Keratinocyte (primary cell): Measurements from ENCODE around the gene RAB3IL1. TPM values are rescaled to one million over a fixed set of nuclear protein-coding genes. Genes with fewer than 3 reads are reported as not detected.
"Not testable (repeated sequence)": the region's sequence is repeated elsewhere in the genome, so short reads cannot be mapped to it uniquely, and the experiment has no call there.

Experiments used
- DNase-seq: peaks from one replicate; pipeline ENCODE4 v3.0.0-alpha.2; 2011; ENCODE audit warnings: low read depth, missing footprints, low spot score
- FAIRE-seq: peaks from 2 replicates; lab custom pipeline; 2011; peaks lifted over from hg19 to GRCh38; lab: Jason Lieb, UNC
- H2AFZ ChIP-seq: 2 replicates; pipeline ENCODE4 v1.6.0; 2012; ENCODE audit warnings: low read length, control low read depth, inconsistent platforms; ENCODE audit not compliant: control insufficient read depth
- H3K27ac ChIP-seq: 2 replicates; pipeline ENCODE4 v1.5.1; 2011; ENCODE audit warnings: low read length; ENCODE audit not compliant: control insufficient read depth, insufficient read depth
- H3K27me3 ChIP-seq: 3 replicates; pipeline ENCODE4 v1.6.0; 2011; ENCODE audit warnings: low read length; ENCODE audit not compliant: control insufficient read depth, insufficient read depth; ENCODE audit errors: extremely low read depth
- H3K36me3 ChIP-seq, 2 experiments: 2 replicates in 1 of 2; 3 replicates in 1 of 2; pipeline ENCODE4 v1.5.1; 2011; ENCODE audit warnings: low read length in 2 of 2, mild to moderate bottlenecking in 1 of 2; ENCODE audit not compliant: control insufficient read depth in 2 of 2, insufficient read depth in 2 of 2; ENCODE audit errors: extremely low read depth in 1 of 2
- H3K4me1 ChIP-seq: 3 replicates; pipeline ENCODE4 v1.5.1; 2011; ENCODE audit warnings: low read length; ENCODE audit not compliant: control insufficient read depth, insufficient read depth; ENCODE audit errors: extremely low read depth
- H3K4me2 ChIP-seq: 3 replicates; pipeline ENCODE4 v1.6.0; 2011; ENCODE audit warnings: low read depth, low read length; ENCODE audit not compliant: control insufficient read depth, insufficient read depth; ENCODE audit errors: extremely low read depth
- H3K4me3 ChIP-seq, 3 experiments: fragments of 200-600 bp in 1 of 3; sonication (generic) in 1 of 3; 2 replicates in 2 of 3; 3 replicates in 1 of 3; pipeline ENCODE4 v1.5.1; 2011 to 2016; ENCODE audit warnings: low read length in 3 of 3, mild to moderate bottlenecking in 3 of 3, control low read depth in 2 of 3, inconsistent platforms in 1 of 3, low read depth in 1 of 3, mixed read lengths in 1 of 3, mixed run types in 1 of 3, moderate library complexity in 1 of 3; ENCODE audit not compliant: control insufficient read depth in 2 of 3, insufficient read depth in 2 of 3; ENCODE audit errors: extremely low read depth in 1 of 3
- H3K79me2 ChIP-seq: 2 replicates; pipeline ENCODE4 v1.6.0; 2012; ENCODE audit warnings: low read length; ENCODE audit not compliant: control insufficient read depth, insufficient read depth
- H3K9ac ChIP-seq: 3 replicates; pipeline ENCODE4 v1.6.0; 2011; ENCODE audit warnings: low read length; ENCODE audit not compliant: control insufficient read depth, insufficient read depth; ENCODE audit errors: extremely low read depth
- H3K9me1 ChIP-seq: 3 replicates; pipeline ENCODE4 v1.6.0; 2011; ENCODE audit warnings: low read length; ENCODE audit not compliant: control insufficient read depth, insufficient read depth; ENCODE audit errors: extremely low read depth
- H3K9me3 ChIP-seq: 2 replicates; pipeline ENCODE4 v1.5.1; 2012; ENCODE audit warnings: low read depth, low read length; ENCODE audit not compliant: control insufficient read depth
- H4K20me1 ChIP-seq: 3 replicates; pipeline ENCODE4 v1.6.0; 2011; ENCODE audit warnings: low read length; ENCODE audit not compliant: control insufficient read depth, insufficient read depth; ENCODE audit errors: extremely low read depth
- CTCF ChIP-seq, 3 experiments: IDR thresholded peaks in 1 of 3; conservative IDR thresholded peaks in 1 of 3; optimal IDR thresholded peaks in 1 of 3; 2 replicates in 2 of 3; 3 replicates in 1 of 3; pipeline versions ENCODE3 to v1.5.1; 2011; ENCODE audit warnings: low read length in 3 of 3, mild to moderate bottlenecking in 3 of 3, moderate library complexity in 2 of 3, control low read depth in 1 of 3, inconsistent platforms in 1 of 3; ENCODE audit not compliant: insufficient read depth in 2 of 3; ENCODE audit errors: extremely low read depth in 1 of 3
- EZH2 ChIP-seq: IDR thresholded peaks from one replicate; pipeline ENCODE4 v1.6.1; 2012; ENCODE audit warnings: inconsistent platforms, mild to moderate bottlenecking, low read length, moderate library complexity
- dilution Hi-C: fragments of 300-500 bp; cut with MboI; formaldehyde crosslinking; loops from one replicate; pipeline ENCODE4 v1.7.0; 2020; ENCODE audit warnings: low sequenced_read_pairs; ENCODE audit not compliant: extremely low pct_ligation_motif_present
- polyA plus RNA-seq, 5 experiments: library from polyadenylated mRNA; depleted of rRNA in 3 of 5; stranded (reverse) in 3 of 5; stranded (forward) in 1 of 5; unstranded in 1 of 5; fragments of >200 nt; gene quantifications; 1 replicate in 1 of 5; 2 replicates in 3 of 5; 3 replicates in 1 of 5; pipeline versions ENCODE4 v1.2.1 to v1.2.3, GENCODE V29; 2011 to 2012; ENCODE audit warnings: missing spikeins in 2 of 5, low read depth in 1 of 5, low replicate concordance in 1 of 5

RAB3IL1 gene
- polyA plus RNA-seq, 1 donor (not counting 4 experiments of a cell fraction or from before 2014, with no cell fraction given), result 0.31 TPM

GRCh38 chr11:61883327-61883726 lies 34.0 kb downstream of the RAB3IL1 start:
- Histone ChIP-seq H3K27me3 (peaks cover 3% of the 10 kb centered on the region), H3K4me1 (peaks cover 2% of the 10 kb centered on the region), H3K9ac (no peak overlapping the region), H3K27ac (no peak overlapping the region), H3K4me2 (no peak overlapping the region), H3K9me1 (no peaks in the 10 kb centered on the region), H3K4me3 (no peak overlapping the region), H4K20me1 (no peaks in the 10 kb centered on the region), H2AFZ (no peak overlapping the region), H3K36me3 (peaks cover 0 to 7% of the 10 kb centered on the region in 2 experiments), H3K9me3 (peaks cover 4% of the 10 kb centered on the region), H3K79me2 (no peaks in the 10 kb centered on the region)
- FAIRE-seq (no peak), DNase-seq (no peak)
- no peak for TF ChIP-seq CTCF (optimal IDR thresholded peaks at IDR 0.05 in 1 of 3, IDR thresholded peaks at IDR 0.05 in 1 of 3, conservative IDR thresholded peaks at IDR 0.05 in 1 of 3; ENCODE audit: extremely low read depth in 1 of 3, insufficient read depth in 2 of 3, low read length in 3 of 3)
- TF ChIP-seq EZH2, result no peak
- dilution Hi-C loops, result no loop called here

GRCh38 chr11:61882879-61883278 lies 34.5 kb downstream of the RAB3IL1 start:
- Histone ChIP-seq H3K27me3 (peaks cover 3% of the 10 kb centered on the region), H3K4me1 (no peaks in the 10 kb centered on the region), H3K9me3 (peaks cover 4% of the 10 kb centered on the region), H3K79me2 (no peaks in the 10 kb centered on the region), H3K4me2 (no peak overlapping the region), H3K9ac (no peak overlapping the region), H3K36me3 (peaks cover 0 to 9% of the 10 kb centered on the region in 2 experiments), H3K4me3 (no peak overlapping the region), H4K20me1 (no peaks in the 10 kb centered on the region), H3K27ac (no peak overlapping the region), H3K9me1 (no peaks in the 10 kb centered on the region), H2AFZ (no peak overlapping the region)
- no peak for FAIRE-seq
- dilution Hi-C loops, result no loop called here
- no peak for TF ChIP-seq EZH2
- DNase-seq, result no peak

- H3K27me3 ChIP-seq, H3K4me2 ChIP-seq, H2AFZ ChIP-seq, DNase-seq, H3K79me2 ChIP-seq, H4K20me1 ChIP-seq, H3K4me1 ChIP-seq, H3K27ac ChIP-seq, H3K9me3 ChIP-seq, dilution Hi-C loops, H3K36me3 ChIP-seq, FAIRE-seq, H3K9me1 ChIP-seq, H3K9ac ChIP-seq, H3K4me3 ChIP-seq: not testable (repeated sequence)
Measured at GRCh38 chr11:61882267-61882666, 35.1 kb downstream of the RAB3IL1 start.
